Prostate gland (tissue), 2 donors: Measurements from ENCODE around the gene OR2T1. TPM values are rescaled to one million over a fixed set of nuclear protein-coding genes. Genes with fewer than 3 reads are reported as not detected.
"Not testable (repeated sequence)": the region's sequence is repeated elsewhere in the genome, so short reads cannot be mapped to it uniquely, and the experiment has no call there.

Experiments
- DNase-seq: peaks from one replicate; pipeline ENCODE4 v3.0.0-alpha.2; 2019; ENCODE audit warnings: low spot score
- H3K27ac ChIP-seq, 2 donors: fragments of 200-600 bp; sonication (generic); 2 replicates each; pipeline ENCODE4 v1.5.1; 2017 to 2019
- H3K27me3 ChIP-seq: fragments of 200-600 bp; sonication (generic); replicated peaks from 2 replicates; pipeline ENCODE4 v1.5.1; 2019; ENCODE audit not compliant: insufficient read depth
- H3K36me3 ChIP-seq, 2 donors: fragments of 200-600 bp; sonication (generic); 1 replicate in 1 of 2; 2 replicates in 1 of 2; pipeline versions ENCODE4 v1.5.1 to v1.8.1; 2017 to 2019
- H3K4me1 ChIP-seq: fragments of 200-600 bp; sonication (generic); replicated peaks from 2 replicates; pipeline ENCODE4 v1.5.1; 2019
- H3K4me3 ChIP-seq, 2 donors: fragments of 200-600 bp; sonication (generic); 2 replicates each; pipeline ENCODE4 v1.5.1; 2017 to 2019
- H3K9me3 ChIP-seq: fragments of 200-600 bp; sonication (generic); 2 replicates; pipeline ENCODE4 v1.5.1; 2017
- CTCF ChIP-seq, 4 experiments: fragments of 200-600 bp in 2 of 4; fragments of 450-650 bp in 2 of 4; sonication (generic) in 2 of 4; IDR thresholded peaks; 1 replicate in 3 of 4; 2 replicates in 1 of 4; pipeline ENCODE4 v1.5.1; 2016 to 2019; ENCODE audit warnings: antibody characterized with exemption in 4 of 4, mild to moderate bottlenecking in 2 of 4, moderate library complexity in 2 of 4
- POLR2A ChIP-seq: fragments of 450-650 bp; IDR thresholded peaks from one replicate; pipeline ENCODE4 v1.6.1; 2016; ENCODE audit warnings: antibody characterized with exemption, mild to moderate bottlenecking
- POLR2AphosphoS5 ChIP-seq: sonication (generic); formaldehyde crosslinking; IDR thresholded peaks from one replicate; pipeline ENCODE4 v1.6.1; 2017; ENCODE audit warnings: antibody characterized with exemption
- WGBS: methylation state at CpG from one replicate; pipeline ENCODE4 v1.1.5; 2018; 5-methylcytosine and 5-hydroxymethylcytosine counted together
- intact Hi-C: fragments of 100-400 bp; cut with DNase I; formaldehyde crosslinking; loops from one replicate; pipeline ENCODE4 v1.14.2; 2022
- total RNA-seq, 2 donors: library from RNA; depleted of rRNA; stranded (reverse); fragments of >200 nt; gene quantifications; one replicate each; pipeline ENCODE4 v1.1.0, GENCODE V29; 2016

Gene OR2T1
- total RNA-seq, 2 donors from 2014 or later: not detected

- TF ChIP-seq CTCF (IDR thresholded peaks at IDR 0.05): no peak
- TF ChIP-seq POLR2A: no peak
- TF ChIP-seq POLR2AphosphoS5: no peak
- no peak for DNase-seq
- 72% methylated on average over 2 of the region's 2 CpGs for WGBS
Measured at GRCh38 chr1:248417854-248418253, 15.0 kb downstream of the OR2T1 start.

GRCh38 chr1:248421384-248421783 lies 18.5 kb downstream of the OR2T1 start:
- no peak for TF ChIP-seq POLR2AphosphoS5
- no peak for TF ChIP-seq POLR2A
- no peak for TF ChIP-seq CTCF (IDR thresholded peaks at IDR 0.05)
- no peak overlapping the region for H3K27ac ChIP-seq
- intact Hi-C loops: no loop called here
- no peak overlapping the region for H3K4me3 ChIP-seq
- H3K9me3 ChIP-seq: no peaks in the 10 kb centered on the region
- WGBS: 26% methylated on average over 1 of the region's 1 CpG
- no peaks in the 10 kb centered on the region for H3K27me3 ChIP-seq
- DNase-seq: no peak
- no peaks in the 10 kb centered on the region for H3K36me3 ChIP-seq
- H3K4me1 ChIP-seq: no peaks in the 10 kb centered on the region

More at GRCh38 chr1:248417854-248418253, 15.0 kb downstream of the OR2T1 start:
- no peak overlapping the region for H3K27ac ChIP-seq
- no peaks in the 10 kb centered on the region for H3K36me3 ChIP-seq
- no peaks in the 10 kb centered on the region for H3K27me3 ChIP-seq
- no peaks in the 10 kb centered on the region for H3K4me1 ChIP-seq
- H3K4me3 ChIP-seq: no peak overlapping the region
- intact Hi-C loops: no loop called here
- no peaks in the 10 kb centered on the region for H3K9me3 ChIP-seq

- DNase-seq, H3K27me3 ChIP-seq, H3K4me1 ChIP-seq, H3K36me3 ChIP-seq, H3K4me3 ChIP-seq, intact Hi-C loops, H3K27ac ChIP-seq, H3K9me3 ChIP-seq: not testable (repeated sequence)
- WGBS: 70% methylated on average over 3 of the region's 3 CpGs
Measured at GRCh38 chr1:248427526-248428191, 24.8 kb downstream of the OR2T1 start.

GRCh38 chr1:248428192-248428533 lies 25.3 kb downstream of the OR2T1 start:
- DNase-seq, H3K27me3 ChIP-seq, H3K4me3 ChIP-seq, H3K4me1 ChIP-seq, intact Hi-C loops, H3K9me3 ChIP-seq, H3K36me3 ChIP-seq, H3K27ac ChIP-seq: not testable (repeated sequence)
- WGBS: 82% methylated on average over 3 of the region's 3 CpGs

DNA sequence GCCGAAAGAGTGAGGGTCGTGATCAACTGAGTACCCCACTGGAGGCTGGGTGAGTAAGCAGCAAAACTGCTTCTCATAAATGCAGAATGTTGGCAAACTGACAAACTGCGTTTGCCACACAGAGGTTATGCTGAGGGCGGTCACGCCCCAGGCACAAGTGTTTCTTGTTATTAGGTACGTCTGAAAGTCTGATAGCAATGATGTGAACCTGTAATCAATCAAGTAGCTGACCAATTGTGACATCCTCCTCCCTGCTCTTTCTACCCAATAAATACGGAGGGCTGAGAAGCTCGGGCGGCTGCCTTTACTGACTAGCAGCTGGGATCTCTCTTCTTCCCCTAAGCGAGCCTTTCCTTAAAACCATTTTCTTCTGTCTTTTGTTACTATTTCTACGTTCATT lies 28.8 kb downstream of the OR2T1 start:
- 68% methylated on average over 11 of the region's 11 CpGs for WGBS

DNA sequence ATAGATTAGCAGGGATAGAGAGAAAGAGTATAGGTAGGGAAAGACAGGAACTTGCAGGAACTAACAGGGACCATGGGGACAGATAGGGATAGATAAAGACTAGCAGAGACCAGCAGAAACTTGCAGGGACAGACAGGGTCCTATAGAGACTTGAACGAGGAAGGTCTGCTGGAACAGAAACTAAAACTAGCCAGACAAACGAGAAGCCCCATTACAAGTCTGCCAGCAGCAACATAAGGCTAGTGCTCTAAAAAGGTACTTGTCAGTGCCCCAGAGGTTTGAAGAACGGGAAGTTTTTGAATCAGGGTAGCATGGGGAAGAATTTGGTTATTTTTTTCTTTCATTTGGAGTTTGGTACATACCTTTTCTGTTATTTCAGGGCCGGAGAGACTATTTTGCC lies 29.4 kb downstream of the OR2T1 start:
- H3K36me3 ChIP-seq, DNase-seq, H3K4me1 ChIP-seq, H3K27ac ChIP-seq, intact Hi-C loops, H3K27me3 ChIP-seq, H3K9me3 ChIP-seq, H3K4me3 ChIP-seq: not testable (repeated sequence)
- WGBS: 62% methylated on average over 4 of the region's 4 CpGs

More for the DNA sequence above, 28.8 kb downstream of the OR2T1 start:
- H3K27me3 ChIP-seq, intact Hi-C loops, H3K27ac ChIP-seq, H3K36me3 ChIP-seq, DNase-seq, H3K4me3 ChIP-seq, H3K9me3 ChIP-seq, H3K4me1 ChIP-seq: not testable (repeated sequence)

DNA sequence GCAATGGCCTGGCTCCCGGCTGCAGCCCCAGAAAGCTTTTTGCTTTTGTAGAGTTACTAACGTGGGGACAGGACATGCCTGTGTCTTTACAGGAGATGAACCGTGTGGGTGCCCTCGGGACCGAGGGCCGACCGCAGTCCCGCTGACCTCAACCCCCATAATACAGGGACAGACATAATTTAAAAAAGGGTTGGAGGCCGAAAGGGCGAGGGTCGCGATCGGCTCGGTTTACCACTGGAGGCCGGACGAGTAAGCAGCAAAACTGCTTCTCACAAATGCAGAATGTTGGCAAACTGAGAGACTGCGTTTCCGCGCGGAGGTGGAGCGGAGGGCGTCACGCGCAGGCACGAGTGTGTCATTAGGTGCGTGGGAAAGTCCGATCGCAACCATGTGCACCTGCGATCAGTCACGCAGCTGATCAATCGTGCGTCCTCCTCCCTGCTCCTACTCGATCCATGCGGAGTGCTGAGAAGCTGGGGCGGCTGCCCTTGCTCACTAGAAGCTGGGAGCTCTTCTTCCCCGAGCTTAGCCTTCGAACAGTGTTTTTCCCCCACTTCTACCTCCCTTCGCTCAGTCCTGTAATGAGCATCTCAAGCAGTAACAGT lies 31.1 kb downstream of the OR2T1 start:
- intact Hi-C loops, H3K4me1 ChIP-seq, H3K4me3 ChIP-seq, DNase-seq, H3K27me3 ChIP-seq, H3K9me3 ChIP-seq, H3K27ac ChIP-seq, H3K36me3 ChIP-seq: not testable (repeated sequence)
- 94% methylated on average over 37 of the region's 38 CpGs for WGBS

DNA sequence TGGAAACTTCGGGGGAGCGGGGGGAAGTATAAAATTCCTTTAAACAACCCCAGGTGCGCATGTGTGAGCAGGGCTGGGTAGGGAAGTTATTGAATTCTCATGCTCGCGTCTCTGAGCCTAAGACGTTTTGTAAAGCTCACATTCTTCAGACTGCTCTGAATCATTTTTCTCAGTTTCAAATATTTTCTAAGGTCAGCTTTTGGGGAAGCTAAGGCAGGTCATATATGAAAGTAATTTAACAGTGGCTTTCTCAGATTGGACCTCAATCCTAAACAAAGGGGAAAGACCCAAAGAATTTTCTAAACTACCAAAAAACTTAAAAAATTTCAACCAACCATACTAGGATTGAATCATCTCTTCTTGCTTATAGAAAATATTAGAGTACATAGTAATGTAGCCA lies 32.1 kb downstream of the OR2T1 start:
- H3K27me3 ChIP-seq, H3K36me3 ChIP-seq, H3K9me3 ChIP-seq, H3K4me3 ChIP-seq, H3K27ac ChIP-seq, H3K4me1 ChIP-seq, DNase-seq, intact Hi-C loops: not testable (repeated sequence)
- WGBS: 81% methylated on average over 6 of the region's 6 CpGs

- H3K9me3 ChIP-seq, H3K27me3 ChIP-seq, DNase-seq, H3K4me3 ChIP-seq, H3K4me1 ChIP-seq, H3K27ac ChIP-seq, H3K36me3 ChIP-seq, intact Hi-C loops: not testable (repeated sequence)
- 73% methylated on average over 3 of the region's 3 CpGs for WGBS
Measured at GRCh38 chr1:248436303-248436702, 33.5 kb downstream of the OR2T1 start.

GRCh38 chr1:248438668-248439067 lies 35.8 kb downstream of the OR2T1 start:
- H3K27me3 ChIP-seq, H3K27ac ChIP-seq, H3K36me3 ChIP-seq, intact Hi-C loops, DNase-seq, H3K4me1 ChIP-seq, H3K9me3 ChIP-seq, H3K4me3 ChIP-seq: not testable (repeated sequence)
- 67% methylated on average over 1 of the region's 1 CpG for WGBS
